ENCODE data around the gene ACTR10.

- TF ChIP-seq CTCF (IDR thresholded peaks at IDR 0.05) (no peak), EZH2 (IDR thresholded peaks at IDR 0.05; ENCODE audit: borderline replicate concordance, insufficient read depth, low read depth, low read length, poor library complexity, severe bottlenecking) (no peak)
Observed at GRCh38 chr14:58171090-58171489, 28.9 kb upstream of the ACTR10 start.

All from B cell (primary cell).